K562 (cell line): ENCODE data around the gene CEP250.

Source experiments
- BRF1 ChIP-seq: IDR thresholded peaks from 3 replicates; pipeline ENCODE4 v1.6.1; 2011; ENCODE audit warnings: borderline replicate concordance, mild to moderate bottlenecking; ENCODE audit not compliant: insufficient read length; ENCODE audit errors: extremely low read depth
- CREM ChIP-seq: IDR thresholded peaks from 2 replicates; pipeline ENCODE4 v1.6.1; 2014; ENCODE audit warnings: antibody characterized with exemption, low read depth
- JUNB ChIP-seq: fragments of 450-650 bp; formaldehyde crosslinking; conservative IDR thresholded peaks from 2 replicates; pipeline ENCODE4 v1.4.0; 2020; ENCODE audit warnings: mild to moderate bottlenecking
- KDM1A ChIP-seq, 2 experiments: fragments of 450-650 bp; IDR thresholded peaks; 2 replicates each; pipeline ENCODE4 v1.6.1; 2016; ENCODE audit warnings: mild to moderate bottlenecking in 2 of 2
- PKNOX1 ChIP-seq: fragments of 450-650 bp; IDR thresholded peaks from 2 replicates; pipeline ENCODE4 v1.6.1; 2016
- POLR2A ChIP-seq: fragments of 450-650 bp; conservative IDR thresholded peaks from 2 replicates; pipeline ENCODE4 v1.6.1; 2016
- RBM39 ChIP-seq: fragments of 200-400 bp; formaldehyde crosslinking; optimal IDR thresholded peaks from 2 replicates; pipeline ENCODE3; 2018; ENCODE audit warnings: low read depth, low read length
- RCOR1 ChIP-seq, 2 experiments: IDR thresholded peaks; 2 replicates each; pipeline ENCODE4 v1.6.1; 2012; ENCODE audit warnings: low read depth in 2 of 2, low read length in 2 of 2, borderline replicate concordance in 1 of 2, improper control_type of control experiment in 1 of 2
- TRIM28 ChIP-seq: fragments of 450-650 bp; IDR thresholded peaks from 2 replicates; pipeline ENCODE4 v1.6.1; 2017
- ZC3H11A ChIP-seq: IDR thresholded peaks from 2 replicates; pipeline ENCODE4 v1.6.1; 2012; ENCODE audit warnings: low read depth, low read length, improper control_type of control experiment

- TF ChIP-seq POLR2A (no peak), BRF1 (no peak), CREM (no peak), RBM39 (no peak), KDM1A (IDR thresholded peaks at IDR 0.05) (no peak), TRIM28 (no peak), PKNOX1 (no peak), ZC3H11A (no peak), JUNB (CRISPR knock-in tag) (no peak), RCOR1 (IDR thresholded peaks at IDR 0.05; ENCODE audit: borderline replicate concordance in 1 of 2, low read depth in 2 of 2, low read length in 2 of 2) (no peak)
Measured at GRCh38 chr20:35453647-35454046, 1.8 kb upstream of the CEP250 start.
